ENCODE measurements around the gene HABP4.

DNA sequence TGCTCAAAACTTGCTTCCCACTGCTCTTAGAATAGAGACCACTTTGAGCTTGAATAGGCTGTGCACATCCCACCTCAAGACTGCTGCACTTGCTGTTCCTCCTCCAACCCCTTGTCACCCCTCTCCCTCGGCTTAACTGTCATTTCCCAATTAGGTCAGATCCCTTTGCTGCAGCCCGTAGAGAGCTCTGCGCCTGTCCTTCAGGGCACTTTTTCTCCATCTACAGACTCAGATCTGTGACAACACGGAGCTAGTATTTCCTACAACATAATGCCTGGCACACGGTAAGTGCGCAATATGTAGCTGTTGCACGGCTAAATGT, 485 bp upstream of the HABP4 start:
- TF ChIP-seq, protein P1, sequence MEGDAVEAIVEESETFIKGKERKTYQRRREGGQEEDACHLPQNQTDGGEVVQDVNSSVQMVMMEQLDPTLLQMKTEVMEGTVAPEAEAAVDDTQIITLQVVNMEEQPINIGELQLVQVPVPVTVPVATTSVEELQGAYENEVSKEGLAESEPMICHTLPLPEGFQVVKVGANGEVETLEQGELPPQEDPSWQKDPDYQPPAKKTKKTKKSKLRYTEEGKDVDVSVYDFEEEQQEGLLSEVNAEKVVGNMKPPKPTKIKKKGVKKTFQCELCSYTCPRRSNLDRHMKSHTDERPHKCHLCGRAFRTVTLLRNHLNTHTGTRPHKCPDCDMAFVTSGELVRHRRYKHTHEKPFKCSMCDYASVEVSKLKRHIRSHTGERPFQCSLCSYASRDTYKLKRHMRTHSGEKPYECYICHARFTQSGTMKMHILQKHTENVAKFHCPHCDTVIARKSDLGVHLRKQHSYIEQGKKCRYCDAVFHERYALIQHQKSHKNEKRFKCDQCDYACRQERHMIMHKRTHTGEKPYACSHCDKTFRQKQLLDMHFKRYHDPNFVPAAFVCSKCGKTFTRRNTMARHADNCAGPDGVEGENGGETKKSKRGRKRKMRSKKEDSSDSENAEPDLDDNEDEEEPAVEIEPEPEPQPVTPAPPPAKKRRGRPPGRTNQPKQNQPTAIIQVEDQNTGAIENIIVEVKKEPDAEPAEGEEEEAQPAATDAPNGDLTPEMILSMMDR (IDR thresholded peaks at IDR 0.05): no peak
- no peak for TF ChIP-seq POLR2A (IDR thresholded peaks at IDR 0.05)

Measured in heart left ventricle (tissue), 13 donors.